ENCODE data around the gene PGD. TPM values are rescaled to one million over a fixed set of nuclear protein-coding genes. Genes with fewer than 3 reads are reported as not detected.

The PGD gene
- polyA plus RNA-seq, 3 donors from 2014 or later, result 43.9 to 51.3 (median 44.8) TPM

GRCh38 chr1:10432910-10433700, 34.2 kb downstream of the PGD start:
- Mint-ChIP-seq H3K36me3 (no peaks in the 10 kb centered on the region), H3K27ac (no peak overlapping the region), H3K4me1 (peaks cover 16 to 17% of the 10 kb centered on the region in 2 donors), H3K4me3 (peak overlapping the region in 2 of 5 donors; percentile 30 to 51), H3K9me3 (no peaks in the 10 kb centered on the region), H3K27me3 (ENCODE audit: low read depth in 3 of 3) (peaks cover 11 to 25% (median 11%) of the 10 kb centered on the region in 3 donors)
- DNase-seq, result no peak

GRCh38 chr1:10433790-10434189, 34.9 kb downstream of the PGD start:
- Mint-ChIP-seq H3K4me3 (no peak overlapping the region), H3K36me3 (no peaks in the 10 kb centered on the region), H3K4me1 (peaks cover 16 to 17% of the 10 kb centered on the region in 2 donors), H3K27ac (no peak overlapping the region), H3K27me3 (ENCODE audit: low read depth in 3 of 3) (peaks cover 9 to 25% (median 11%) of the 10 kb centered on the region in 3 donors), H3K9me3 (no peaks in the 10 kb centered on the region)
- DNase-seq, result no peak

- peaks cover 16 to 17% of the 10 kb centered on the region in 2 donors for H3K4me1 Mint-ChIP-seq
- H3K36me3 Mint-ChIP-seq, result no peaks in the 10 kb centered on the region
- H3K9me3 Mint-ChIP-seq, result no peaks in the 10 kb centered on the region
- DNase-seq, result no peak
- H3K27ac Mint-ChIP-seq, result no peak overlapping the region
- no peak overlapping the region for H3K4me3 Mint-ChIP-seq
- peaks cover 9 to 17% (median 11%) of the 10 kb centered on the region in 3 donors for H3K27me3 Mint-ChIP-seq (ENCODE audit: low read depth in 3 of 3)
Measured at GRCh38 chr1:10434590-10434989, 35.7 kb downstream of the PGD start.

- H3K9me3 Mint-ChIP-seq, result no peaks in the 10 kb centered on the region
- H3K27me3 Mint-ChIP-seq (ENCODE audit: low read depth in 3 of 3), result peaks cover 0 to 2% (median 0%) of the 10 kb centered on the region in 3 donors
- H3K36me3 Mint-ChIP-seq, result no peaks in the 10 kb centered on the region
- H3K27ac Mint-ChIP-seq, result peak overlapping the region in 1 of 6 donors; percentile 9
- H3K4me3 Mint-ChIP-seq, result no peak overlapping the region
- peaks cover 0 to 2% of the 10 kb centered on the region in 2 donors for H3K4me1 Mint-ChIP-seq
- DNase-seq, result no peak
Measured at GRCh38 chr1:10437052-10437451, 38.2 kb downstream of the PGD start.

GRCh38 chr1:10438677-10439163, 39.9 kb downstream of the PGD start:
- Mint-ChIP-seq H3K27me3 (ENCODE audit: low read depth in 3 of 3) (no peaks in the 10 kb centered on the region), H3K4me1 (no peaks in the 10 kb centered on the region), H3K36me3 (no peaks in the 10 kb centered on the region), H3K4me3 (no peak overlapping the region), H3K9me3 (no peaks in the 10 kb centered on the region), H3K27ac (no peak overlapping the region)
- DNase-seq, result no peak

GRCh38 chr1:10440305-10440704, 41.4 kb downstream of the PGD start:
- H3K27ac Mint-ChIP-seq, result no peak overlapping the region
- H3K36me3 Mint-ChIP-seq, result peaks cover 0 to 3% (median 0%) of the 10 kb centered on the region in 3 donors
- no peaks in the 10 kb centered on the region for H3K4me1 Mint-ChIP-seq
- no peaks in the 10 kb centered on the region for H3K9me3 Mint-ChIP-seq
- H3K27me3 Mint-ChIP-seq (ENCODE audit: low read depth in 3 of 3), result no peaks in the 10 kb centered on the region
- no peak overlapping the region for H3K4me3 Mint-ChIP-seq
- no peak for DNase-seq

- Mint-ChIP-seq H3K36me3 (peaks cover 0 to 3% (median 0%) of the 10 kb centered on the region in 3 donors), H3K27me3 (ENCODE audit: low read depth in 3 of 3) (no peaks in the 10 kb centered on the region), H3K9me3 (no peaks in the 10 kb centered on the region), H3K4me1 (no peaks in the 10 kb centered on the region), H3K27ac (no peak overlapping the region), H3K4me3 (no peak overlapping the region)
- DNase-seq, result no peak
Measured at GRCh38 chr1:10440794-10441193, 41.9 kb downstream of the PGD start.

GRCh38 chr1:10444248-10444647, 45.4 kb downstream of the PGD start:
- H3K27ac Mint-ChIP-seq, result no peak overlapping the region
- peaks cover 7 to 10% of the 10 kb centered on the region in 2 donors for H3K4me1 Mint-ChIP-seq
- peaks cover 0 to 4% (median 3%) of the 10 kb centered on the region in 3 donors for H3K36me3 Mint-ChIP-seq
- no peak overlapping the region for H3K4me3 Mint-ChIP-seq
- no peaks in the 10 kb centered on the region for H3K9me3 Mint-ChIP-seq
- peaks cover 0 to 2% (median 2%) of the 10 kb centered on the region in 3 donors for H3K27me3 Mint-ChIP-seq (ENCODE audit: low read depth in 3 of 3)
- no peak for DNase-seq

GRCh38 chr1:10444795-10445397, 46.0 kb downstream of the PGD start:
- no peak for DNase-seq
- Mint-ChIP-seq H3K9me3 (no peaks in the 10 kb centered on the region), H3K36me3 (peaks cover 0 to 7% (median 4%) of the 10 kb centered on the region in 3 donors), H3K27ac (no peak overlapping the region), H3K4me1 (peaks cover 7 to 10% of the 10 kb centered on the region in 2 donors), H3K27me3 (ENCODE audit: low read depth in 3 of 3) (peaks cover 0 to 5% (median 2%) of the 10 kb centered on the region in 3 donors), H3K4me3 (no peak overlapping the region)

- H3K4me1 Mint-ChIP-seq, result peaks cover 7 to 10% of the 10 kb centered on the region in 2 donors
- peaks cover 0 to 7% (median 4%) of the 10 kb centered on the region in 3 donors for H3K36me3 Mint-ChIP-seq
- peak overlapping the region in 3 of 5 donors; percentile 38 to 64 (median 39) for H3K4me3 Mint-ChIP-seq
- peaks cover 2 to 5% (median 4%) of the 10 kb centered on the region in 3 donors for H3K27me3 Mint-ChIP-seq (ENCODE audit: low read depth in 3 of 3)
- H3K27ac Mint-ChIP-seq, result peak overlapping the region in 3 of 6 donors; percentile 2 to 40 (median 33)
- no peaks in the 10 kb centered on the region for H3K9me3 Mint-ChIP-seq
- DNase-seq, result peak in 2 of 3 donors; percentile 34 to 46
Measured at GRCh38 chr1:10446790-10447422, 48.0 kb downstream of the PGD start.

GRCh38 chr1:10449751-10450150, 50.9 kb downstream of the PGD start, which contains the start of gene CORT:
TSS of gene CORT (plus strand) at chr1:10450031. CDS start at chr1:10450224, 193 bp downstream.
- Mint-ChIP-seq H3K9me3 (no peaks in the 10 kb centered on the region), H3K27me3 (ENCODE audit: low read depth in 3 of 3) (peaks cover 2 to 5% (median 4%) of the 10 kb centered on the region in 3 donors), H3K27ac (no peak within 1 kb of the TSS), H3K4me1 (peaks cover 7 to 10% of the 10 kb centered on the region in 2 donors), H3K36me3 (peaks cover 0 to 7% (median 4%) of the 10 kb centered on the region in 3 donors), H3K4me3 (no peak within 1 kb of the TSS)
- DNase-seq, result no peak

GRCh38 chr1:10450156-10450814, 51.4 kb downstream of the PGD start:
- Mint-ChIP-seq H3K36me3 (peaks cover 0 to 4% (median 4%) of the 10 kb centered on the region in 3 donors), H3K27ac (no peak overlapping the region), H3K4me3 (no peak overlapping the region), H3K4me1 (peaks cover 7 to 10% of the 10 kb centered on the region in 2 donors), H3K9me3 (no peaks in the 10 kb centered on the region), H3K27me3 (ENCODE audit: low read depth in 3 of 3) (peaks cover 2 to 5% (median 4%) of the 10 kb centered on the region in 3 donors)
- DNase-seq, result no peak

GRCh38 chr1:10450836-10451235, 52.0 kb downstream of the PGD start:
- H3K4me1 Mint-ChIP-seq, result peaks cover 7 to 10% of the 10 kb centered on the region in 2 donors
- no peak overlapping the region for H3K4me3 Mint-ChIP-seq
- no peaks in the 10 kb centered on the region for H3K9me3 Mint-ChIP-seq
- peaks cover 0 to 4% (median 4%) of the 10 kb centered on the region in 3 donors for H3K36me3 Mint-ChIP-seq
- no peak for DNase-seq
- peaks cover 2 to 5% (median 4%) of the 10 kb centered on the region in 3 donors for H3K27me3 Mint-ChIP-seq (ENCODE audit: low read depth in 3 of 3)
- peak overlapping the region in 1 of 6 donors; percentile 17 for H3K27ac Mint-ChIP-seq
